Measurements from ENCODE around the gene TBPL1.
"Not testable (repeated sequence)": the region's sequence is repeated elsewhere in the genome, so short reads cannot be mapped to it uniquely, and the experiment has no call there.

Gene TBPL1

DNA sequence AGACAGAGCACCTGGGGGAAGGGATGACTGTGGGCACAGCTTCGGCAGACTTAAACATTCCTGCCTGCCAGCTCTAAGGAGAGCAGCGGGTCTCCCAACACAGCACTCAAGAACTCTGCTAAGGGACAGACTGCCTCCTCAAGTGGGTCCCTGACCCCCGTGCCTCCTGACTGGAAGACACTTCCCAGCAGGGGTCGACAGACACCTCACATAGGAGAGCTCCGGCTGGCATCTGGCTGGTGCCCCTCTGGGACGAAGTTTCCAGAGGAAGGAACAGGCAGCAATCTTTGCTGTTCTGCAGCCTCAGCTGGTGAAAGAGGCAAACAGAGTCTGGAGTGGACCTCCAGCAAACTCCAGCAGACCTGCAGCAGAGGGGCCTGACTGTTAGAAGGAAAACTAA, 21.8 kb upstream of the TBPL1 start:
- not testable (repeated sequence) for H3K27me3 ChIP-seq (ENCODE audit: control insufficient read depth in 5 of 5, insufficient read depth in 4 of 5, low read length in 5 of 5); H3K4me3 ChIP-seq (ENCODE audit: low read depth in 1 of 5, low read length in 5 of 5); H3K4me1 ChIP-seq (ENCODE audit: control insufficient read depth in 5 of 5, insufficient read depth in 5 of 5, low read length in 5 of 5); H3K9ac ChIP-seq (ENCODE audit: low read length in 5 of 5); H3K36me3 ChIP-seq (ENCODE audit: control insufficient read depth in 5 of 5, insufficient read depth in 5 of 5, low read length in 5 of 5); H3K9me3 ChIP-seq (ENCODE audit: control insufficient read depth in 5 of 5, low read length in 5 of 5); H3K27ac ChIP-seq (ENCODE audit: low read depth, low read length)

DNA sequence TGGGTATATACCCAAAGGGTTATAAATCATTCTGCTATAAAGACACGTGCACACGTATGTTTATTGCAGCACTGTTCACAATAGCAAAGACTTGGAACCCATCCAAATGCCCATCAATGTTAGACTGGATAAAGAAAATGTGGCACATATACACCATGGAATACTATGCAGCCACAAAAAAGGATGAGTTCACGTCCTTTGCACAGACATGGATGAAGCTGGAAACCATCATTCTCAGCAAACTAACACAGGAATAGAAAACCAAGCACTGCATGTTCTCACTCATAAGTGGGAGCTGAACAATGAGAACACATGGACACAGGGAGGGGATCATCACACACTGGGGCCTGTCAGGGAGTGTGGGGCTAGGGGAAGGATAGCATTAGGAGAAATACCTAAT, 16.7 kb upstream of the TBPL1 start:
- not testable (repeated sequence) for H3K9ac ChIP-seq (ENCODE audit: low read length in 5 of 5); H3K4me1 ChIP-seq (ENCODE audit: control insufficient read depth in 5 of 5, insufficient read depth in 5 of 5, low read length in 5 of 5); H3K4me3 ChIP-seq (ENCODE audit: low read depth in 1 of 5, low read length in 5 of 5); H3K27me3 ChIP-seq (ENCODE audit: control insufficient read depth in 5 of 5, insufficient read depth in 4 of 5, low read length in 5 of 5); H3K9me3 ChIP-seq (ENCODE audit: control insufficient read depth in 5 of 5, low read length in 5 of 5); H3K36me3 ChIP-seq (ENCODE audit: control insufficient read depth in 5 of 5, insufficient read depth in 5 of 5, low read length in 5 of 5); H3K27ac ChIP-seq (ENCODE audit: low read depth, low read length)

DNA sequence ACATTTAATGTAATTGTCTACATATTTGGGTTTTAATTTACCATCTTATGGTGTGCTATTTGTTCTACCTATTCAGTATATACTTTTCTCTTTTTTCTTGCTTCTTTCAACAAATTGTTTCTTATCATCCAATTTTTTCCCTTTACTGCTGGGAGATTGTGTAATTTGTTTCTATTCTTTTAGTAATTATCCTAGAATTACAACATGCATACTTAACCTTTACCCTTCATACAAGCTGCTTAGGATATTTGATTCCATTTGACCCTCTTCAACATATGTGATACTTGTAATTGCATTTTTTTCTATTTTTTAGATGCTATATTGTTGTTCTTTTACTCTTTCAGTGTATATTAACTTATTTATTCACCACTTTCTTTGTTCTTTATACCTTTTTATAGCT, 15.1 kb upstream of the TBPL1 start:
- Histone ChIP-seq H3K4me1 (ENCODE audit: control insufficient read depth in 5 of 5, insufficient read depth in 5 of 5, low read length in 5 of 5) (peaks cover 0 to 7% (median 2%) of the 10 kb centered on the region in 5 donors), H3K27ac (ENCODE audit: low read depth, low read length) (no peak overlapping the region), H3K9me3 (ENCODE audit: control insufficient read depth in 5 of 5, low read length in 5 of 5) (no peaks in the 10 kb centered on the region), H3K27me3 (ENCODE audit: control insufficient read depth in 5 of 5, insufficient read depth in 4 of 5, low read length in 5 of 5) (no peaks in the 10 kb centered on the region), H3K9ac (ENCODE audit: low read length in 5 of 5) (no peak overlapping the region), H3K36me3 (ENCODE audit: control insufficient read depth in 5 of 5, insufficient read depth in 5 of 5, low read length in 5 of 5) (no peaks in the 10 kb centered on the region), H3K4me3 (ENCODE audit: low read depth in 1 of 5, low read length in 5 of 5) (no peak overlapping the region)

DNA sequence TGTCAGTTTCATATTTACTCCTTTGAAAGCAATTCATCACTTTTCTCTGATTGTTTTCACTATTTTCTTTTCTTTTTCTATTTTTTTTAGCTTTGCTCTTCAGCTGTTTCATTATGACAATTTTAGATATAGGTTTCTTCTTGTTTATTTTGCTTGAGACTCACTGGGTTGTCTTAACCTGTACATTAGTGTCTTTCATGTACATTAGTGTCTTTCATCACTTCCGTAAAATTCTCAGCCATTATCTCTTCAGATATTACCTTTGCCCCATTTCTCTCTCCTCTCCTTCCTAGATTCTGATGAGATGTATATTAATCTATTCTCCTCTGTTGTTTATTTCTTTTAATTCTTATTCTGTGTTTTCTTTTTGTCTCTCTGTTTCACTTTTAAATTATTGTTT, 14.5 kb upstream of the TBPL1 start:
- Histone ChIP-seq H3K4me1 (ENCODE audit: control insufficient read depth in 5 of 5, insufficient read depth in 5 of 5, low read length in 5 of 5) (peaks cover 0 to 7% (median 2%) of the 10 kb centered on the region in 5 donors), H3K36me3 (ENCODE audit: control insufficient read depth in 5 of 5, insufficient read depth in 5 of 5, low read length in 5 of 5) (no peaks in the 10 kb centered on the region), H3K4me3 (ENCODE audit: low read depth in 1 of 5, low read length in 5 of 5) (no peak overlapping the region), H3K27me3 (ENCODE audit: control insufficient read depth in 5 of 5, insufficient read depth in 4 of 5, low read length in 5 of 5) (no peaks in the 10 kb centered on the region), H3K27ac (ENCODE audit: low read depth, low read length) (no peak overlapping the region), H3K9ac (ENCODE audit: low read length in 5 of 5) (no peak overlapping the region), H3K9me3 (ENCODE audit: control insufficient read depth in 5 of 5, low read length in 5 of 5) (no peaks in the 10 kb centered on the region)

DNA sequence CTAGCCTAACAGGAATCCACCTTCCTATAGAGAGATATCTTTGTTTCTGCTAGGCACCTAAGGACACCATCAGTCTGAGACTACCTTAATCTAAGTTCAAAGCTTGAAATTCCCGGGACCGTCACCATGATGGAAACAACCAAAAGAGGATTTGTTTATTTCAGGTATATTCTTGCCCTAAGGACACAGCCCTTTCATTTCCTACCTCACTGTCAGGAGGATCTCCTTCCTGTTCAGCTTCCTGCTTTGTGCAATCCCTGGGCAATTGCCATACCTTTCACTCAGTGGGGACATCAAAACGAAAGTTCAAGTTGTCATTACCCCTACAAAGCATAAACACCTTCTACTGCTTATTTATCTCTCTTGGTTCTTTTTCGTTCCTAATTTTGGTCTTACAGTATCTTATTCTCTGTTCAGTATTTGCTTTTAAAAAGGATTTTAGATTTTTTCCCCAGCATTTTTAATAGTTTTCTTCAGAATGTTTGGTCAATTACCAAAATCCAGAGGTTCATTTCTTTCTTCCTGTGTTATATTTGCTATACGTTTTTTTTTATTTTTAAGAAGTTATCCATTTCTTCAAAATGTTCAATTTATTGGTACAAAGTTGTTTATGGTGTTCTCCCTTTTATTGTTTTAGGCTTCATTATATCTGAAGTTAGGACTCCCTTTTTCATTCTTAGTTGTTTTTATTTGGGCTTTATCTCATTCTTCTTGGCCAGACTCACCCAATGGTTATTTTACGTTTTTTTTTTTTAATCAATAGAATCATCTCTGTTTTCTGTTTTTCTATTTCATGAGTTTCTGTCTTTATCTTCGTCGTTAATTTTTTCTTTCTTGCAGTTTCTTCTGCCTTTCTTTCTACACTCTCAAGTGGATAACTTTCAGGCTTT, 13.0 kb upstream of the TBPL1 start:
- Histone ChIP-seq H3K4me3 (ENCODE audit: low read depth in 1 of 5, low read length in 5 of 5) (peak overlapping the region in 3 of 5 donors; percentile 7 to 36 (median 15)), H3K4me1 (ENCODE audit: control insufficient read depth in 5 of 5, insufficient read depth in 5 of 5, low read length in 5 of 5) (peaks cover 0 to 7% (median 2%) of the 10 kb centered on the region in 5 donors), H3K9ac (ENCODE audit: low read length in 5 of 5) (no peak overlapping the region), H3K27me3 (ENCODE audit: control insufficient read depth in 5 of 5, insufficient read depth in 4 of 5, low read length in 5 of 5) (no peaks in the 10 kb centered on the region), H3K9me3 (ENCODE audit: control insufficient read depth in 5 of 5, low read length in 5 of 5) (no peaks in the 10 kb centered on the region), H3K36me3 (ENCODE audit: control insufficient read depth in 5 of 5, insufficient read depth in 5 of 5, low read length in 5 of 5) (no peaks in the 10 kb centered on the region), H3K27ac (ENCODE audit: low read depth, low read length) (no peak overlapping the region)

DNA sequence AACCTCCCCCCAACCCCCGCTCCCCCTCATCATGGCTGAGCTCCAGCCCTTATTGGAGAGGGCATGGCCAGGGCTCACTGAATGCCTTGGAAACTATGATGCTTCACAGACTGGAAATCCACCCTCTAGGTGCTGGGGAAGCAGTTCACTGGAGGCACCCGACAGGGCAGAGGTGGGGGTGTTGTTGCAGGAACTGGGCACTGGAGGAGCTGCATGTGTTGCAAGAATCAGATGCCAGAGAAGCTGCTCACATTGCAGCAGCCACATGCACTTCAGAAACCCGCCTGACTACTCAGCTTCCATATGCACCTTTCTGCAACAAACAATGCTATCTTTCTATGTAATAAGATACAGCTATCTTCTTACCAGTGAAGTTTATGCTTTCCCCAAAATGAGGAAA, 7.9 kb upstream of the TBPL1 start:
- H3K9ac ChIP-seq (ENCODE audit: low read length in 5 of 5): no peak overlapping the region
- H3K4me3 ChIP-seq (ENCODE audit: low read depth in 1 of 5, low read length in 5 of 5): no peak overlapping the region
- H3K27ac ChIP-seq (ENCODE audit: low read depth, low read length): no peak overlapping the region
- no peaks in the 10 kb centered on the region for H3K9me3 ChIP-seq (ENCODE audit: control insufficient read depth in 5 of 5, low read length in 5 of 5)
- H3K4me1 ChIP-seq (ENCODE audit: control insufficient read depth in 5 of 5, insufficient read depth in 5 of 5, low read length in 5 of 5): no peaks in the 10 kb centered on the region
- H3K36me3 ChIP-seq (ENCODE audit: control insufficient read depth in 5 of 5, insufficient read depth in 5 of 5, low read length in 5 of 5): no peaks in the 10 kb centered on the region
- no peaks in the 10 kb centered on the region for H3K27me3 ChIP-seq (ENCODE audit: control insufficient read depth in 5 of 5, insufficient read depth in 4 of 5, low read length in 5 of 5)

DNA sequence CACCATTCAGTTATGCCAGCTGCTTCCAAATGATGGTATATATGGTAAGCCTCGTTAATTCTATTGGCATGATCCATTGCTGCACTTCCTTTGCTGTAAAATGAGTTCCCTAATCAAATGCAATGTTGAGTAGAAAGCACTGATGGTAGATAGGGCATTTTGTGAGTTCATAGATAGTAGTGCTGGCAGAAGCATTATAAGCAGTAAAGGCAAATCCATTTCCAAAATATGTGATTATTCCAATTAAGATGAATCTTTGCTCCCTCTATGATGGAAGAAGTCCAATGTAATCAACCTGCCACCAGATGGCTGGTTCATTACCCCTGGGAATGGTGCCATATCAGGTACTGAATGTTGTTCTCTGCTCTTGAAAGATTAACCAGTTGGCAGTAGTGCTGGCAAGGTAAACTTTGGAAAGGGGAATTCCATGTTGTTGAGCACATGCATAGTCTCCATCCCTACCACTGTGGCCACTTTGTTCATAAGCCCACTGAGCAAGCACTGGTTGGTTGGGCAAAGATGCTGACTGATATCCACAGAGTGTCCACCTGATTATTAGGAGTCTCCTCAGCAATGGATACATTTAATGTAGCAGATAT, 5.6 kb upstream of the TBPL1 start:
- Histone ChIP-seq H3K4me3 (ENCODE audit: low read depth in 1 of 5, low read length in 5 of 5) (no peak overlapping the region), H3K27ac (ENCODE audit: low read depth, low read length) (no peak overlapping the region), H3K36me3 (ENCODE audit: control insufficient read depth in 5 of 5, insufficient read depth in 5 of 5, low read length in 5 of 5) (no peaks in the 10 kb centered on the region), H3K9ac (ENCODE audit: low read length in 5 of 5) (no peak overlapping the region), H3K4me1 (ENCODE audit: control insufficient read depth in 5 of 5, insufficient read depth in 5 of 5, low read length in 5 of 5) (peaks cover 0 to 10% (median 6%) of the 10 kb centered on the region in 5 donors), H3K9me3 (ENCODE audit: control insufficient read depth in 5 of 5, low read length in 5 of 5) (no peaks in the 10 kb centered on the region), H3K27me3 (ENCODE audit: control insufficient read depth in 5 of 5, insufficient read depth in 4 of 5, low read length in 5 of 5) (no peaks in the 10 kb centered on the region)

DNA sequence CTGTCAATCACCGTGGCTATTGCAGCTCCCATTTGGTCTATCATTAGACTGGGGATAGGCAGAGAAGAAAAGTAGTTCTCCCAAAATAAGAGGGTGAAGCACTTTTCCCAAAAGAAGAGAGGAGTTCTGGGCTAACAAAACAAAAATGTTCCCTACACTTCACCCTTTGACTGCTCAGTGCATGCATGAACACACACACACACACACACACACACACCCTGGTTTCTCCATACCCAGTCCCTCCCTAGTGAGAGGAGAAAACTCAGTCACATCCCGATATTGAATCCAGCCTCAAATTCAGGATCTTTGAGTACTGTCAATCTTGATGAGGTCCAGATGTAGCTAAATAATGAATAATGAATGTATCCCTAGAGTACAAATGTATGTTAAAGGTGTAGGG, 4.6 kb upstream of the TBPL1 start:
- H3K36me3 ChIP-seq (ENCODE audit: control insufficient read depth in 5 of 5, insufficient read depth in 5 of 5, low read length in 5 of 5): no peaks in the 10 kb centered on the region
- no peak overlapping the region for H3K27ac ChIP-seq (ENCODE audit: low read depth, low read length)
- H3K9me3 ChIP-seq (ENCODE audit: control insufficient read depth in 5 of 5, low read length in 5 of 5): no peaks in the 10 kb centered on the region
- no peak overlapping the region for H3K4me3 ChIP-seq (ENCODE audit: low read depth in 1 of 5, low read length in 5 of 5)
- no peaks in the 10 kb centered on the region for H3K27me3 ChIP-seq (ENCODE audit: control insufficient read depth in 5 of 5, insufficient read depth in 4 of 5, low read length in 5 of 5)
- no peak overlapping the region for H3K9ac ChIP-seq (ENCODE audit: low read length in 5 of 5)
- H3K4me1 ChIP-seq (ENCODE audit: control insufficient read depth in 5 of 5, insufficient read depth in 5 of 5, low read length in 5 of 5): peaks cover 0 to 12% (median 6%) of the 10 kb centered on the region in 5 donors

DNA sequence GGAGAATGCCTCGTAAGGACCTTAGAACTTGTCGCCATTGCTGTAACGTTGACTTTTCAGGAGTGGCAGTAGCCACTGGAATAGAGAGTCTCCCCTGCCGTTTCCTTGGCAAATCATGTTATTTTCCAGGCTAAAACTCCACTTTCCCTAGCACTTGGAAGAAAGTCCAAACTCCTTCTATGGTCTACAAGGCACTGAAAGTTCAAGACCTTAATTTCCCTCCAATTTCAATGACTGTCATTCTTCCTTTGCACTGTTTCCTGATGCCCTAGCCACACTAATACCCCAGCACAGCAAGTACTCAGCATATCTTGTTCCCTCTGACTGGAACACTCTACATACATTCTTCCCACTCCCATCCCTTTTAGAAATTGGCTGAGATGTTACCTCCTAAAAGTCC, 1.8 kb upstream of the TBPL1 start:
- no peaks in the 10 kb centered on the region for H3K36me3 ChIP-seq (ENCODE audit: control insufficient read depth in 5 of 5, insufficient read depth in 5 of 5, low read length in 5 of 5)
- peak overlapping the region; percentile 94 for H3K27ac ChIP-seq (ENCODE audit: low read depth, low read length)
- no peaks in the 10 kb centered on the region for H3K9me3 ChIP-seq (ENCODE audit: control insufficient read depth in 5 of 5, low read length in 5 of 5)
- H3K9ac ChIP-seq (ENCODE audit: low read length in 5 of 5): peak overlapping the region in 3 of 5 donors; percentile 57 to 90 (median 77)
- no peaks in the 10 kb centered on the region for H3K27me3 ChIP-seq (ENCODE audit: control insufficient read depth in 5 of 5, insufficient read depth in 4 of 5, low read length in 5 of 5)
- H3K4me3 ChIP-seq (ENCODE audit: low read depth in 1 of 5, low read length in 5 of 5): peak overlapping the region in 3 of 5 donors; percentile 87 to 91 (median 88)
- H3K4me1 ChIP-seq (ENCODE audit: control insufficient read depth in 5 of 5, insufficient read depth in 5 of 5, low read length in 5 of 5): peaks cover 5 to 29% (median 18%) of the 10 kb centered on the region in 5 donors

All from subcutaneous abdominal adipose tissue (tissue), 5 donors.